HepG2 (cell line): ENCODE data around the gene AP2A2. TPM values are rescaled to one million over a fixed set of nuclear protein-coding genes. Genes with fewer than 3 reads are reported as not detected.

Experiments
- ATF7 ChIP-seq, 2 experiments: fragments of 450-650 bp in 1 of 2; sonication (generic) in 1 of 2; formaldehyde crosslinking in 1 of 2; IDR thresholded peaks; 2 replicates each; pipeline versions ENCODE4 v1.4.0 to v1.6.1; 2016 to 2020; ENCODE audit warnings: antibody characterized with exemption in 1 of 2, mild to moderate bottlenecking in 1 of 2, missing genetic modification reagents in 1 of 2
- CBX2 ChIP-seq, 2 experiments: fragments of 200-600 bp in 1 of 2; sonication (generic); formaldehyde crosslinking in 1 of 2; IDR thresholded peaks; 2 replicates each; pipeline versions ENCODE4 v1.7.0 to v1.8.1; 2018 to 2022; ENCODE audit warnings: low read depth in 2 of 2, low read length in 1 of 2, mild to moderate bottlenecking in 1 of 2, missing genetic modification reagents in 1 of 2
- CCDC6 ChIP-seq: sonication (generic); formaldehyde crosslinking; IDR thresholded peaks from 2 replicates; pipeline ENCODE4 v1.8.1; 2022; ENCODE audit warnings: mild to moderate bottlenecking, missing genetic modification reagents, moderate library complexity
- NFKB2 ChIP-seq: sonication (generic); formaldehyde crosslinking; IDR thresholded peaks from 2 replicates; pipeline ENCODE4 v1.4.0; 2020; ENCODE audit warnings: missing genetic modification reagents, borderline replicate concordance
- SP1 ChIP-seq, 2 experiments: fragments of 450-650 bp in 1 of 2; sonication (generic) in 1 of 2; formaldehyde crosslinking in 1 of 2; IDR thresholded peaks; 2 replicates each; pipeline versions ENCODE4 v1.4.0 to v1.6.1; 2016 to 2020; ENCODE audit warnings: missing genetic modification reagents in 1 of 2
- THAP11 ChIP-seq: IDR thresholded peaks from 2 replicates; pipeline ENCODE4 v1.6.1; 2016; ENCODE audit warnings: missing biosample characterization, missing genetic modification reagents
- THAP9 ChIP-seq: sonication (generic); formaldehyde crosslinking; IDR thresholded peaks from 2 replicates; pipeline ENCODE4; 2020; ENCODE audit warnings: missing genetic modification reagents, mild to moderate bottlenecking, borderline replicate concordance
- ZBTB7A ChIP-seq: sonication (generic); formaldehyde crosslinking; IDR thresholded peaks from 2 replicates; pipeline ENCODE4 v1.8.0; 2022; ENCODE audit warnings: mild to moderate bottlenecking, missing genetic modification reagents
- ZC3H4 ChIP-seq: sonication (generic); formaldehyde crosslinking; IDR thresholded peaks from 2 replicates; pipeline ENCODE4 v1.4.0; 2020; ENCODE audit warnings: missing genetic modification reagents, borderline replicate concordance
- ZFP82 ChIP-seq: sonication (generic); formaldehyde crosslinking; IDR thresholded peaks from 2 replicates; pipeline ENCODE4 v1.5.1; 2020; ENCODE audit warnings: mild to moderate bottlenecking, missing genetic modification reagents, borderline replicate concordance
- ZNF34 ChIP-seq: sonication (generic); formaldehyde crosslinking; IDR thresholded peaks from 2 replicates; pipeline ENCODE4 v1.4.0; 2020; ENCODE audit warnings: mild to moderate bottlenecking, missing genetic modification reagents, borderline replicate concordance
- ZNF556 ChIP-seq: sonication (generic); formaldehyde crosslinking; IDR thresholded peaks from 2 replicates; pipeline ENCODE4 v1.4.0; 2020; ENCODE audit warnings: mild to moderate bottlenecking, missing genetic modification reagents, borderline replicate concordance
- ZNF589 ChIP-seq: sonication (generic); formaldehyde crosslinking; conservative IDR thresholded peaks from 2 replicates; pipeline ENCODE4 v1.8.0; 2022; ENCODE audit warnings: mild to moderate bottlenecking, moderate library complexity, missing genetic modification reagents
- ZNF775 ChIP-seq: sonication (generic); formaldehyde crosslinking; IDR thresholded peaks from 2 replicates; pipeline ENCODE4 v1.4.0; 2020; ENCODE audit warnings: missing genetic modification reagents, mild to moderate bottlenecking, moderate library complexity, borderline replicate concordance
- ZSCAN9 ChIP-seq: IDR thresholded peaks from 2 replicates; pipeline ENCODE4 v1.6.1; 2016; ENCODE audit warnings: borderline replicate concordance
- ZZZ3 ChIP-seq: sonication (generic); formaldehyde crosslinking; IDR thresholded peaks from 2 replicates; pipeline ENCODE4 v1.4.0; 2020; ENCODE audit warnings: missing genetic modification reagents, mild to moderate bottlenecking, borderline replicate concordance
- polyA plus RNA-seq, 8 experiments: library from polyadenylated mRNA; depleted of rRNA in 3 of 8; stranded (reverse) in 7 of 8; unstranded in 1 of 8; fragments of >200 nt; fragmentation: Illumina TruSeq in 4 of 8; extraction: Trizol in 4 of 8; gene quantifications; 2 replicates each; pipeline versions ENCODE4 v1.2.1 to v1.2.3, GENCODE V29; 2011 to 2016; ENCODE audit warnings: low read depth in 4 of 8, missing spikeins in 1 of 8, mixed read lengths in 1 of 8; ENCODE audit not compliant: insufficient read depth in 1 of 8
- total RNA-seq, 5 experiments: library from RNA; depleted of rRNA; stranded (reverse); fragments of >200 nt; fragmentation: Illumina TruSeq; extraction: Trizol; gene quantifications; 2 replicates each; pipeline ENCODE4 v1.2.3, GENCODE V29; 2016; ENCODE audit warnings: low read depth in 1 of 5
- TF ChIP-seq, protein P1 (sequence below): sonication (generic); formaldehyde crosslinking; conservative IDR thresholded peaks from 2 replicates; pipeline ENCODE4 v1.4.0; 2020; ENCODE audit warnings: missing genetic modification reagents
- TF ChIP-seq, protein P2 (sequence below): sonication (generic); formaldehyde crosslinking; IDR thresholded peaks from 2 replicates; pipeline ENCODE4 v1.5.1; 2020; ENCODE audit warnings: missing genetic modification reagents, mild to moderate bottlenecking, borderline replicate concordance
- TF ChIP-seq, protein P3 (sequence below): sonication (generic); formaldehyde crosslinking; IDR thresholded peaks from 2 replicates; pipeline ENCODE4 v1.4.0; 2020; ENCODE audit warnings: missing genetic modification reagents

Gene AP2A2
- total and polyA plus RNA-seq, 2 of the 13 experiments (the other 11 are each of a cell fraction or from before 2014, with no cell fraction given) = 25.7 to 75.7 TPM

DNA sequence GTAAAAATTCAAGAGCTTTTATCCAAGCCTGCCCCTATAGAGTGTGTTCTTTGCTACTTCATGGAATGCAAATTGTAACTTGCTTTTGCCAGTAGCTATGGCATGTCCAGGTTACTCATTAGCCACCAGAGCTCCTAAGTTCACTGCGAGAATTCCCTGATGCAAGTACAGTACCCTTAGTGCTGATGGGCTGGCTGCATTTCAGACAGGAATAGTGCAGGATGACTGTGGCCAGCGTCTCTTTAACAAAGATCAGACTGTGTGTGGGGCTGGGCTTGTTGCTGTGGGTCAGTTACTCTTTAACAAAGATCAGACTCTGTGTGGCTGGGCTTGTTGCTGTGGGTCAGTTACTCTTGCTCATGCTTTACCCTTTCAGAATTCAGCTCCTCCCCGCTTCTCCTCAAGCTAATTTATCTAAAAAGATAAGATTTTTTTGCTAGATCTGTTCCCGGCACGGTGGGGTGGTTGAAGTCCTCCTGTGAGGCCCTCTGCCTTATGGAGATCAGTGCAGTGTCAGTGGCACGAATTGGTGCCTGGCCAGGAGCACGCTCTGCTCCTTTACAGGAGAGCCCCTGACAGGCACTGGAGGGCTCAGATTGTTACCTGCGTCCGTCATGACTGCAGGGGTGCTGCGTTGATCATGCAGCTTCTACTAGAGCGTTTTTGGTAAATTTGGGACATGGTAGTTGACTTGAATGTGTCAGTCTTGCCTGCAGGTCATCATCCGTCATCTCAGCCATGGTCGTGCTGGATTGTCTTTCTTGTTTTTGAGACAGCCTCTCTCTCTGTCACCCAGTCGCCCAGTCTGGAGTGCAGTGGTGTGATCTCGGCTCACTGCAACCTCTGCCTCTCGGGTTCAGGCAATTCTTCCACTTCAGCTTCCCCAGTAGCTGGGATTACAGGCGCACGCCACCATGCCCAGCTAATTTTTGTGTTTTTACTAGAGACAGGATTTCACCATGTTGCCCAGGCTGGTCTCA lies 27.0 kb downstream of the AP2A2 start (continued):
- TF ChIP-seq, protein P1, sequence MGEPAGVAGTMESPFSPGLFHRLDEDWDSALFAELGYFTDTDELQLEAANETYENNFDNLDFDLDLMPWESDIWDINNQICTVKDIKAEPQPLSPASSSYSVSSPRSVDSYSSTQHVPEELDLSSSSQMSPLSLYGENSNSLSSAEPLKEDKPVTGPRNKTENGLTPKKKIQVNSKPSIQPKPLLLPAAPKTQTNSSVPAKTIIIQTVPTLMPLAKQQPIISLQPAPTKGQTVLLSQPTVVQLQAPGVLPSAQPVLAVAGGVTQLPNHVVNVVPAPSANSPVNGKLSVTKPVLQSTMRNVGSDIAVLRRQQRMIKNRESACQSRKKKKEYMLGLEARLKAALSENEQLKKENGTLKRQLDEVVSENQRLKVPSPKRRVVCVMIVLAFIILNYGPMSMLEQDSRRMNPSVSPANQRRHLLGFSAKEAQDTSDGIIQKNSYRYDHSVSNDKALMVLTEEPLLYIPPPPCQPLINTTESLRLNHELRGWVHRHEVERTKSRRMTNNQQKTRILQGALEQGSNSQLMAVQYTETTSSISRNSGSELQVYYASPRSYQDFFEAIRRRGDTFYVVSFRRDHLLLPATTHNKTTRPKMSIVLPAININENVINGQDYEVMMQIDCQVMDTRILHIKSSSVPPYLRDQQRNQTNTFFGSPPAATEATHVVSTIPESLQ (CRISPR knock-in tag) = no peak
- TF ChIP-seq ZFP82 (no peak), ZNF775 (no peak), ZZZ3 (no peak), ZBTB7A (CRISPR knock-in tag) (no peak), ZNF34 (CRISPR knock-in tag) (no peak), CCDC6 (CRISPR knock-in tag) (no peak; the same call in 1 of the 2 replicates), ZSCAN9 (CRISPR knock-in tag) (peak; percentile 75; the same call in 1 of the 2 replicates), NFKB2 (CRISPR knock-in tag) (no peak), ZNF589 (CRISPR knock-in tag) (0 out of 2 replicates have a peak, but pooled peaks have one; percentile 36), SP1 (IDR thresholded peaks at IDR 0.05) (no peak), SP1 (CRISPR knock-in tag; IDR thresholded peaks at IDR 0.05) (no peak), ATF7 (IDR thresholded peaks at IDR 0.05) (no peak), ATF7 (CRISPR knock-in tag; IDR thresholded peaks at IDR 0.05) (0 out of 2 replicates have a peak, but pooled peaks have one; percentile 49), CBX2 (IDR thresholded peaks at IDR 0.05; ENCODE audit: low read depth, low read length) (no peak), CBX2 (CRISPR knock-in tag; IDR thresholded peaks at IDR 0.05; ENCODE audit: low read depth) (no peak), THAP11 (CRISPR knock-in tag) (peak; percentile 60), ZC3H4 (no peak), THAP9 (CRISPR knock-in tag) (no peak; the same call in 1 of the 2 replicates), ZNF556 (CRISPR knock-in tag) (peak; percentile 28; the same call in 1 of the 2 replicates)
- TF ChIP-seq, protein P2, sequence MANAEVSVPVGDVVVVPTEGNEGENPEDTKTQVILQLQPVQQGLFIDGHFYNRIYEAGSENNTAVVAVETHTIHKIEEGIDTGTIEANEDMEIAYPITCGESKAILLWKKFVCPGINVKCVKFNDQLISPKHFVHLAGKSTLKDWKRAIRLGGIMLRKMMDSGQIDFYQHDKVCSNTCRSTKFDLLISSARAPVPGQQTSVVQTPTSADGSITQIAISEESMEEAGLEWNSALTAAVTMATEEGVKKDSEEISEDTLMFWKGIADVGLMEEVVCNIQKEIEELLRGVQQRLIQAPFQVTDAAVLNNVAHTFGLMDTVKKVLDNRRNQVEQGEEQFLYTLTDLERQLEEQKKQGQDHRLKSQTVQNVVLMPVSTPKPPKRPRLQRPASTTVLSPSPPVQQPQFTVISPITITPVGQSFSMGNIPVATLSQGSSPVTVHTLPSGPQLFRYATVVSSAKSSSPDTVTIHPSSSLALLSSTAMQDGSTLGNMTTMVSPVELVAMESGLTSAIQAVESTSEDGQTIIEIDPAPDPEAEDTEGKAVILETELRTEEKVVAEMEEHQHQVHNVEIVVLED = peak; percentile 57; the same call in 1 of the 2 replicates
- TF ChIP-seq, protein P3, sequence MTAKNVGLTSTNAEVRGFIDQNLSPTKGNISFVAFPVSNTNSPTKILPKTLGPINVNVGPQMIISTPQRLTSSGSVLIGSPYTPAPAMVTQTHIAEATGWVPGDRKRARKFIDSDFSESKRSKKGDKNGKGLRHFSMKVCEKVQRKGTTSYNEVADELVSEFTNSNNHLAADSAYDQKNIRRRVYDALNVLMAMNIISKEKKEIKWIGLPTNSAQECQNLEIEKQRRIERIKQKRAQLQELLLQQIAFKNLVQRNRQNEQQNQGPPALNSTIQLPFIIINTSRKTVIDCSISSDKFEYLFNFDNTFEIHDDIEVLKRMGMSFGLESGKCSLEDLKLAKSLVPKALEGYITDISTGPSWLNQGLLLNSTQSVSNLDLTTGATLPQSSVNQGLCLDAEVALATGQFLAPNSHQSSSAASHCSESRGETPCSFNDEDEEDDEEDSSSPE = no peak
